Stimulated activated CD4-positive, alpha-beta T cell treated with anti-CD3 and anti-CD28 coated beads, Interleukin-4, amount 100 ng/mL, for 1 hour (primary cell): ENCODE results near the gene AKAP17A.
"Not testable (repeated sequence)": the region's sequence is repeated elsewhere in the genome, so short reads cannot be mapped to it uniquely, and the experiment has no call there.

ENCODE experiments used
- DNase-seq: peaks from one replicate; pipeline ENCODE4 v3.0.0-alpha.2; 2020

The AKAP17A gene

DNA sequence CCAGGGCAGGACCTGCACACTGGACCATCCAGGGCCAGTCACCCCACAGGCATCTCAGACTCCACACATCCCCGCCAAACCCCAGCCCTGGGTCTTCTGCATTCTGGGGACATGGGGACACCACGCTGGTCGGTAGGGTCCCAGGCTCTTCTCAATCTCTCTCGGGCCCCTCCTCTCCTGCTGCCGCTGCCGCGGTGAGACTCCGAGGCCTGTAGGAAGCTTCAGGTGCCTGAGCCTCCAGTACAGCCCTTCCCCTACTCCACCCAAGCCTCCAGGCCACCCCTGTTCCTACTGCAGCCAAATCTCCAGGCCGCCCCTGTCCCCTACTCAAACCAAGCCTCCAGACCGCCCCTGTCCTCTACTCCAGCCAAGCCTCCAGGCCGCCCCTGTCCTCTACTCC lies 17.9 kb downstream of the AKAP17A start:
- no peak for DNase-seq

DNA sequence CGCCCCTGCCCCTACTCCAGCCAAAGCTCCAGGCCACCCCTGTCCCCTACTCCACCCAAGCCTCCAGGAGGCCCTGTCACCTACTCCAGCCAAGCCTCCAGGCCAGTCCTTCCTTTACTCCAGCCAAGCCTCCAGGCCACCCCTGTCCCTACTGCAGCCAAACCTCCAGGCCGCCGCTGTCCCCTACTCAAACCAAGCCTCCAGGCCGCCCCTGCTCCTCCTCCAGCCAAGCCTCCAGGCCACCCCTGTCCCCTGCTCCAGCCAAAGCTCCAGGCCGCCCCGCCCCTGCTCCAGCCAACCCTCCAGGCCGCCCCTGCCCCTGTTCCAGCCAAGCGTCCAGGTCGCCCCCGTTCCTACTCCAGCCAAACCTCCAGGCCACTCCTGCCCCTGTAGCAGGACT lies 18.4 kb downstream of the AKAP17A start:
- no peak for DNase-seq

DNA sequence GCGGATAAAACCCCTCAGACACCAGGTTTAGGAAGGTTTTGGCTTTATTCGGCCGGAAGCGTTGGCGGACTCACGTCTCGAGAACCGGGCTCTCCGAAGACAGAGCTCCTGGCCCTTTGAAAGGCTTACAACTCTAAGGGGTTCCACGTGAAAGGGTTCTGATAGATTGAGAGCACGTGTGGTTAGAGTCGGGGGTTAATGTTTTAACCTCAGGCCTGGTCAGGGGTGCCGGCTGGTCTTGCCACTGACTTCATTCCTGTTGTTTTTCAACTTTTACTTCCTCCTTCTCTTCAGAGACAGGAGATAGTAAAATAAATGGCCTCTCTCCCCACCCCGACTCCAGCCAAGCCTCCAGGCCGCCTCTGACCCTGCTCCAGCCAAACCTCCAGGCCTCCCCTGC lies 18.8 kb downstream of the AKAP17A start:
- no peak for DNase-seq

DNA sequence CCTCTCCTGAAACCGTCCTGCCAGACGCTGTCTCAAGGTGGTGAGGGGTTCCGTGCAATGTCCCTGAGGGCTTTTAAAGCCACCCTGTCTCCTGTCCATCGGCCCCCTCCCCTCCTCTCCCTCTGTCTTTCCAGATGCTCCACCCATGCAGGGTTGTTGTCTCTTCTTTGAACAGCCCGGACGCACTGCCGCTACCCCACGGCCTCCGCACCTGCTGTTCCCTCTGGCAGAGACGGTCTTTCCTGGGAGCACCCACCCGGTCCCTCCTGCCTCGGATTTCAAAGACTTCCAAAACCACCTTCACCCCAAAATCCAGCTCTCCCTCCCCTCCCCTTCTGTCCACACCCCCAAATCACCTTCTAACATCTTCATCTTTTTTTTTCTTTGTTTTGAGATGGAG lies 19.3 kb downstream of the AKAP17A start:
- no peak for DNase-seq

DNA sequence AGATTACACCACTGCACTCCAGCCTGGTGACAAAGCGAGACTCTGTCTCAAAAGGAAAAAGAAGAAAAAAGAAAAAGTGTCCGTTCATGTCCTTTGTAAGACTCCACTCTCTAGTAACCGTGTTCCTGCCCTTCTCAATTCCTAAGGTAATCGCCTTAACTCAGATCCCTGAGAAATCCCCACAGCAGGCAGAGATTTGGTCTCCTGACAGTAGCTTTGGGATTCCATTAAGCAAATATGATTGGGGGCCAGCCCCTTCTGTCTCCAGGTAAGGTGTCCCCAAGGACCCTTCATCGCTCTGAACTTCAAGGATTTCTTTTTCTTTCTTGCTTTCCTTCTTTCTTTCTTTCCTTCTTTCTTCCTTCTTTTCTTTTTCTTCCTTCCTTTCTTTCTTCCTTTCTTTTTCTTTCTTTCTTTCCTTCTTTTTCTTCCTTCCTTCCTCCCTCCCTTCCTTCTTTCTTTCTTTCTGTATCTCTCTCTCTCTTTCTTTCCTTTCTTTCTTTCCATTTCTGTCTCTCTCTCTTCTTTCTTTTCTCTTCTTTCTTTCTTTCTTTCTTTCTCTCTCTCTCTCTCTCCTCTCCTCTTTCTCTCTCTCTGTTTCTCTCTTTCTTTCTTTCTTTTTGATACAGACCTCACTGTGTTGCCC lies 21.4 kb downstream of the AKAP17A start:
- DNase-seq: no peak

DNA sequence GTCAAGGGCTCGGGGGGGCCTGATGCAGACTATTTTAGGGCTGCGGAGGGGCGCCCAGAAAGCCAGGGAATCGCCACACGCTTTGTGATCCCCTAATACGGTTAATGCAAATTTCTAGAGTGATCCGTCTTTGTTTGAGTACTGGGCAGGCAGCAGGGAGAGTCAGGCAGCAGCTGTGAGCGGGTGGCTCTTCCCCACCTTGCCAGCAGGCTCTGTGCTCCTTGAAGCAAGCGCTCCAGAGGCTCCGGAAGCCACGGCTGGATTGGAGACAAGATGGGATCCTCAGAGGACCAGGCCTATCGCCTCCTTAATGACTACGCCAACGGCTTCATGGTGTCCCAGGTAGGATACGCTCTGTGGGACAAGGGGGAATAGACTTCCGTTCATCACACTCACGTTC lies 23.5 kb downstream of the AKAP17A start, which contains the start of gene ASMT:
ASMT (plus strand) TSS at position 133 of the 400 bp plus-strand sequence; CDS start at position 274, 141 bp downstream.
- DNase-seq: no peak

DNA sequence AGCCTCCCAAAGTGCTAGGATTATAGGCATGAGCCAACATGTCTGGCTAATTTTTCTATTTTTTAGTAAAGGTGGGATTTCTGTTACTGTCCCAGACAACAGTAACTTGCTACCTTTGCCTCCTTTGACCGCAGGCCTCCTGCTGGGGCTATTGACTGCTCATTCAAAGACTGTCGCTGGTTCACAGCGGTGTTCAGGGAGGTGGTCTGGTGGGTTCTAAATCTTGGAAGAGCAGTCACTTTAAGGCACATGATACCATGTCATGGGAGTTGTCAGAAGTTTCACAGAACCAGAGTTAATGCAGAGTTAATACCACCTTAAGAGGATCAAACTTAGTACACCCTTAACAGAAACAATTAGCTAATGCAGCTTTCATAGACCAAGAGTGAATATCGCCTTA lies 27.3 kb downstream of the AKAP17A start:
- no peak for DNase-seq

DNA sequence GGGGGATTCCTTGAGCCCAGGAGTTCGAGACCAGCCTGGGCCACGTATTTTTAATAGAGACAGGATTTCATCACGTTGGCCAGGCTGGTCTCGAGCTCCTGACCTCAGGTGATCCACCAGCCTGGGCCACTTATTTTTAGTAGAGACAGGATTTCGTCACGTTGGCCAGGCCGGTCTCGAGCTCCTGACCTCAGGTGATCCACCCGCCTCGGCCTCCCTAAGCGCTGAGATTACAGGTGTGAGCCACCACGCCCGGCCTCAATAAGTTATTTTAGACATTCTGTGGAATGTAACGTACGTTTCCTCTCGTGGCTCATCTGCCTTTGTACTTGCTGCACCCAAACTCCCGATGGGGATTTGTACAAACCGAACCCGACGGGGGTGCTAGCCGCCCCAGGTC lies 32.3 kb downstream of the AKAP17A start:
- no peak for DNase-seq

DNA sequence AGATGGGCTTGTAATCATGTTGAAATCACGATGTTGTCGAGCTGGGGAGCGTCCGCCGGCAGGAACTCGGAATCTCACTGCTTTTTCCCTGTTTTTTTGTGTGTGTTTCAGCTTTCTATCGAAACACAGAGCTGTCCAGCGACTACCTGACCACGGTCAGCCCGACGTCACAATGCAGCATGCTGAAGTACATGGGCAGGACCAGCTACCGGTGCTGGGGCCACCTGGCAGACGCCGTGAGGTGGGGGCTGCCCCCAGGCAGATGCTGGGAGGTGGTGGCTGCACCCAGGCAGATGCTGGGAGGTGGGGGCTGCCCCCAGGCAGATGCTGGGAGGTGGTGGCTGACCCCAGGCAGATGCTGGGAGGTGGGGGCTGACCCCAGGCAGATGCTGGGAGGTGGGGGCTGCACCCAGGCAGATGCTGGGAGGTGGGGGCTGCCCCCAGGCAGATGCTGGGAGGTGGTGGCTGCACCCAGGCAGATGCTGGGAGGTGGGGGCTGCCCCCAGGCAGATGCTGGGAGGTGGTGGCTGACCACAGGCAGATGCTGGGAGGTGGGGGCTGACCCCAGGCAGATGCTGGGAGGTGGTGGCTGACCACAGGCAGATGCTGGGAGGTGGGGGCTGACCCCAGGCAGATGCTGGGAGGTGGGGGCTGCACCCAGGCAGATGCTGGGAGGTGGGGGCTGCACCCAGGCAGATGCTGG lies 32.9 kb downstream of the AKAP17A start:
- DNase-seq: not testable (repeated sequence)

DNA sequence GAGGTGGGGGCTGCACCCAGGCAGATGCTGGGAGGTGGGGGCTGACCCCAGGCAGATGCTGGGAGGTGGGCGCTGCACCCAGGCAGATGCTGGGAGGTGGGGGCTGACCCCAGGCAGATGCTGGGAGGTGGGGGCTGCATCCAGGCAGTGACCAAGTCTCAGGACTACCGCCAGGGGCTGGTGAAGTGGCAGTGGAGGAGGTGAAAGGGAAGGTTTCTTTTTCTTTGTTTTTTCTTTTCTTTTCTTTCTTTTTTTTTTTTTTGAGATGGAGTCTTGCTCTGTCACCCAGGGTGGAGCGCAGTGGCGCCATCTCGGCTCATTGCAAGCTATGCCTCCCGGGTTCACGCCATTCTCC lies 33.4 kb downstream of the AKAP17A start:
- DNase-seq: not testable (repeated sequence)

DNA sequence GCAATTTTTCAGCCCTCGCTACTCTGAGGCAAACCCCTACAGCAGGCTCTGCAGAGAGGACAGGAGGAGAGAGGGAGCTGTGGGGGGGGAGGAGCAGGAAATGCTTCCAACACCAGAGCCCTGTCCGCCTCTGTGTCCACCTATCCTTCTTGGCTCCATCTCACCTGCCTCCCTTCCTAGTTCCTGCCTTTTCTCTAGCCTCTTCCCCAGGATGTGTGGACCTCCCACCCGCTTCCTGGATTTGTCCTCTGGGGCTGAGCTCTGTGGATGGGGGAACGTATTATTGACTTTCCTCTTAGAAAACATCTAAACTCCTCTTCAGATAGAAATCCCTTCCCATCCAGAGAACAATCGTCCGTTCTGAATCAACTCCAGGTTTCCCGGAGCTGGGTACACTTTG lies 37.8 kb downstream of the AKAP17A start:
- no peak for DNase-seq

DNA sequence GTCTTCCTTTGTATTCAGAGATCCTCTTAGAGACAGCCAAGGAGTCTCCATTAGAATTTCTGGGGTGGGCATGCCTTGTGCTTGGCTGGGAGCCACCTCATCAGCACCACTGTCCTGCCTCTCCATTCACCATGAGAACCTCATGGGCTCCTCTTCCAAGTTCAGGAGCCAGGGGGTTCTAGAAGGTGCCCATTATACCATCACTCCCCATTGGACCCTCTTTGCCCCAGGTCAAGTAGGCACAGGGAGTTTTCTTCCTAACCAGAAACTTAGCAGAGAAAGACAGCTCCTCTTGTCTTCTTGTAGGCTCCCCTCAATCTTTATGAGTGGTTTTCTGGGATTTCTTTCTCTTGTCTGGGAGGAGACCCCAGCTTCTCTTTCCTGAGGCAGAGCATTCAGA lies 54.6 kb downstream of the AKAP17A start:
- DNase-seq: no peak

DNA sequence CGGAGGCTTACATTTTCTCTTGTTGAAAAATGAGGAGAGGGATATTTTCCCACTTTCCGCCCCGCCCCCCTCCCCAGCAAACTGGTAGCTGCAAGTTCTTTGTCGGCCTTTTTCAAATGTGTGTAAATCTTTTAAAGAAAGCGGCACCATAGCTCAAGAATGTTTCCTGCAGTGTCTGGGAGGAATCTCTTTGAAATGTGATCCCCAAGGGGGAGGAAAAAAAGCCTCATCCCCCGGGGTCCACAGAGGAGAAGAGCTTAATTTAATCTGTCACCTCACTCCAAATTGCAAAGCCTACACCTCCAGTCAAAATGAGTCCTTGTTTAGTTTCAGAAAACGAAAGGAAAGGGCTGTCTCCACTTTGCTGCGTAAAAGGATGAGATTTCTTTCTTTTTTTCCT lies 58.2 kb downstream of the AKAP17A start:
- DNase-seq: no peak
